OCI-LY7 (cell line): Measurements from ENCODE around the gene FMNL1.

ENCODE experiments used
- CTCF ChIP-seq: fragments of 200-600 bp; sonication (generic); conservative IDR thresholded peaks from 2 replicates; pipeline ENCODE4 v1.5.1; 2014; ENCODE audit warnings: mild to moderate bottlenecking, antibody characterized with exemption, low read length, moderate library complexity, mixed read lengths
- EZH2phosphoT487 ChIP-seq: fragments of 200-600 bp; sonication (generic); IDR thresholded peaks from 2 replicates; pipeline ENCODE4 v1.6.1; 2018; ENCODE audit warnings: low read depth, borderline replicate concordance, mild to moderate bottlenecking, mixed run types, antibody characterized with exemption, low read length, moderate library complexity, mixed read lengths

DNA sequence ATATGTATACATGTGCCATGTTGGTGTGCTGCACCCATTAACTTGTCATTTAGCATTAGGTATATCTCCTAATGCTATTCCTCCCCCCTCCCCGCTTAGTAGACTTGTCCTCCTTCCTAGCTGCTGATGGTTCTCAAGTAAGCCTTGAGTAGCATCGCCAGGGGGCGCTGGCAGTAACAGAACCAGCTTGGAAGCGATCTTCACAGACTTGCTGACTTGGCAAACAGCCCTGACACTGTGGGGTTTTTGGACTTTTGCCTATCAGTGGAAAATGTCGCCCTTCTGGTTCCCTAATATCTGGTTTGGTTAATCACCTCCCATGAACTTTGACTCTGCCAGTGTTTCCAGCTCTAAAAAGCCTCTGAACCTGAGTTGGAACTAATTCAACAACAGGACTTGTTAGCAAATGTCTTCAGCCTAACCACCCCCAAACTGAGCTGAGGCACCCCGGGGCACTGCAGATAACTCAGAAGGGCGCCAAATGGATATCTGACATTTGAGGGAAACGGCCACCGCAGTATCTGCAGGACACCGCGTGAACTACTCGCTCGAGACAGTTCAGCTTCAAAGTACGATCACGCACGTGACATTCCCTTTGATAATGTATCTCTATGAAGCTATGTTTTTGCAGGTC is 55.6 kb downstream of the FMNL1 start:
- TF ChIP-seq CTCF (peak; percentile 88), EZH2phosphoT487 (no peak)
